HEK293 (cell line): Measurements from ENCODE around the gene CSNK1G1.

ENCODE experiments used
- CTCF ChIA-PET: fragments of 350-600 bp; formaldehyde crosslinking; extraction: SDS; loops from one replicate; lab custom pipeline; 2021; ENCODE audit warnings: antibody characterized with exemption; lab: Yijun Ruan, JAX
- POLR2A ChIA-PET: fragments of 300-600 bp; formaldehyde crosslinking; extraction: SDS; loops from one replicate; lab custom pipeline; 2020; ENCODE audit warnings: antibody characterized with exemption, inconsistent platforms; lab: Yijun Ruan, JAX
- H3K27ac ChIP-seq: fragments of 200-500 bp; sonication (Bioruptor generic); 2 replicates; pipeline ENCODE4 v1.5.1; 2014; ENCODE audit warnings: low read depth, low read length, control low read depth, inconsistent platforms; ENCODE audit errors: extremely low read depth
- H3K36me3 ChIP-seq, 2 experiments: fragments of 200-500 bp in 1 of 2; sonication (Bioruptor generic) in 1 of 2; 1 replicate in 1 of 2; 2 replicates in 1 of 2; pipeline ENCODE4 v1.5.1; 2014 to 2017; ENCODE audit warnings: inconsistent platforms in 2 of 2, low read length in 2 of 2; ENCODE audit not compliant: control insufficient read depth in 2 of 2, insufficient read depth in 1 of 2
- H3K4me1 ChIP-seq: fragments of 200-500 bp; sonication (Bioruptor generic); 2 replicates; pipeline ENCODE4 v1.5.1; 2014; ENCODE audit warnings: mild to moderate bottlenecking, low read length, inconsistent platforms; ENCODE audit not compliant: control insufficient read depth, insufficient read depth
- H3K4me3 ChIP-seq: 2 replicates; pipeline ENCODE4 v1.5.1; 2011; ENCODE audit warnings: low read depth, mild to moderate bottlenecking, control low read depth, low read length, moderate library complexity
- H3K9me3 ChIP-seq: fragments of 200-500 bp; sonication (Bioruptor generic); 2 replicates; pipeline ENCODE4 v1.5.1; 2014; ENCODE audit warnings: low read depth, low read length, inconsistent platforms; ENCODE audit not compliant: control insufficient read depth, insufficient read depth
- GLI2 ChIP-seq: fragments of 450-650 bp; formaldehyde crosslinking; IDR thresholded peaks from 2 replicates; pipeline ENCODE4; 2017; ENCODE audit warnings: missing biosample characterization, missing genetic modification characterization, low read depth, borderline replicate concordance
- OVOL3 ChIP-seq: fragments of 450-650 bp; formaldehyde crosslinking; IDR thresholded peaks from 2 replicates; pipeline ENCODE4 v1.5.1; 2016; ENCODE audit warnings: missing biosample characterization, missing genetic modification characterization
- RBAK ChIP-seq: fragments of 450-650 bp; formaldehyde crosslinking; IDR thresholded peaks from 2 replicates; pipeline ENCODE4 v1.5.1; 2016; ENCODE audit warnings: missing biosample characterization, missing genetic modification characterization
- ZIC2 ChIP-seq: fragments of 450-650 bp; formaldehyde crosslinking; IDR thresholded peaks from 2 replicates; pipeline ENCODE4 v1.5.1; 2016; ENCODE audit warnings: missing biosample characterization, missing genetic modification characterization
- ZNF10 ChIP-seq: fragments of 450-650 bp; formaldehyde crosslinking; IDR thresholded peaks from 2 replicates; pipeline ENCODE4 v1.5.1; 2017; ENCODE audit warnings: missing biosample characterization, missing genetic modification characterization
- ZNF112 ChIP-seq: fragments of 450-650 bp; formaldehyde crosslinking; IDR thresholded peaks from 2 replicates; pipeline ENCODE4 v1.5.0; 2017; ENCODE audit warnings: missing biosample characterization, missing genetic modification characterization
- ZNF132 ChIP-seq: fragments of 450-650 bp; formaldehyde crosslinking; IDR thresholded peaks from 2 replicates; pipeline ENCODE4 v1.5.1; 2017; ENCODE audit warnings: missing biosample characterization, missing genetic modification characterization, borderline replicate concordance
- ZNF133 ChIP-seq: fragments of 450-650 bp; formaldehyde crosslinking; IDR thresholded peaks from 2 replicates; pipeline ENCODE4 v1.5.1; 2016; ENCODE audit warnings: missing biosample characterization, missing genetic modification characterization
- ZNF146 ChIP-seq: fragments of 450-650 bp; formaldehyde crosslinking; IDR thresholded peaks from 2 replicates; pipeline ENCODE4 v1.5.1; 2016; ENCODE audit warnings: missing biosample characterization, missing genetic modification characterization
- ZNF16 ChIP-seq: fragments of 450-650 bp; formaldehyde crosslinking; IDR thresholded peaks from 2 replicates; pipeline ENCODE4 v1.5.1; 2016; ENCODE audit warnings: low read depth, missing biosample characterization, missing genetic modification characterization
- ZNF174 ChIP-seq: fragments of 450-650 bp; formaldehyde crosslinking; IDR thresholded peaks from 2 replicates; pipeline ENCODE4 v1.5.0; 2017; ENCODE audit warnings: missing biosample characterization, mild to moderate bottlenecking, missing genetic modification characterization
- ZNF175 ChIP-seq: fragments of 450-650 bp; formaldehyde crosslinking; IDR thresholded peaks from 2 replicates; pipeline ENCODE4 v1.5.1; 2016; ENCODE audit warnings: missing biosample characterization, missing genetic modification characterization
- ZNF292 ChIP-seq: fragments of 450-650 bp; formaldehyde crosslinking; IDR thresholded peaks from 2 replicates; pipeline ENCODE4 v1.5.1; 2016; ENCODE audit warnings: low read depth, missing biosample characterization, missing genetic modification characterization, borderline replicate concordance
- ZNF335 ChIP-seq: fragments of 450-650 bp; formaldehyde crosslinking; conservative IDR thresholded peaks from 2 replicates; pipeline ENCODE4 v1.5.1; 2016; ENCODE audit warnings: missing biosample characterization, missing genetic modification characterization
- ZNF514 ChIP-seq: fragments of 450-650 bp; formaldehyde crosslinking; IDR thresholded peaks from 2 replicates; pipeline ENCODE4 v1.5.1; 2016; ENCODE audit warnings: missing biosample characterization, missing genetic modification characterization
- ZNF560 ChIP-seq: fragments of 450-650 bp; formaldehyde crosslinking; IDR thresholded peaks from 2 replicates; pipeline ENCODE4 v1.5.1; 2017; ENCODE audit warnings: missing biosample characterization, missing genetic modification characterization, borderline replicate concordance
- ZNF610 ChIP-seq: fragments of 450-650 bp; formaldehyde crosslinking; IDR thresholded peaks from 2 replicates; pipeline ENCODE4 v1.5.1; 2016; ENCODE audit warnings: missing biosample characterization, missing genetic modification characterization, borderline replicate concordance
- ZNF670 ChIP-seq: fragments of 450-650 bp; formaldehyde crosslinking; IDR thresholded peaks from 2 replicates; pipeline ENCODE4 v1.5.1; 2016; ENCODE audit warnings: missing biosample characterization, missing genetic modification characterization, low read depth
- ZNF785 ChIP-seq: fragments of 450-650 bp; formaldehyde crosslinking; IDR thresholded peaks from 2 replicates; pipeline ENCODE4 v1.5.1; 2016; ENCODE audit warnings: missing biosample characterization, missing genetic modification characterization
- ZNF791 ChIP-seq: fragments of 450-650 bp; formaldehyde crosslinking; IDR thresholded peaks from 2 replicates; pipeline ENCODE4 v1.5.1; 2016; ENCODE audit warnings: missing biosample characterization, missing genetic modification characterization
- ZSCAN16 ChIP-seq: fragments of 450-650 bp; formaldehyde crosslinking; IDR thresholded peaks from 2 replicates; pipeline ENCODE4 v1.5.1; 2016; ENCODE audit warnings: missing biosample characterization, missing genetic modification characterization
- ZSCAN23 ChIP-seq: fragments of 450-650 bp; formaldehyde crosslinking; IDR thresholded peaks from 2 replicates; pipeline ENCODE4 v1.5.1; 2016; ENCODE audit warnings: missing biosample characterization, missing genetic modification characterization
- TF ChIP-seq, protein P1 (sequence below): fragments of 450-650 bp; formaldehyde crosslinking; IDR thresholded peaks from 2 replicates; pipeline ENCODE4 v1.5.1; 2017; ENCODE audit warnings: missing biosample characterization, mild to moderate bottlenecking, missing genetic modification characterization, moderate library complexity
- TF ChIP-seq, protein P2 (sequence below): IDR thresholded peaks from 2 replicates; pipeline ENCODE4 v1.6.1; 2011; ENCODE audit warnings: mild to moderate bottlenecking, low read depth, low read length, borderline replicate concordance
- TF ChIP-seq, protein P3 (sequence below): fragments of 450-650 bp; formaldehyde crosslinking; IDR thresholded peaks from 2 replicates; pipeline ENCODE4 v1.5.1; 2016; ENCODE audit warnings: missing biosample characterization, missing genetic modification characterization
- TF ChIP-seq, protein P4 (sequence below): fragments of 450-650 bp; formaldehyde crosslinking; IDR thresholded peaks from 2 replicates; pipeline ENCODE4 v1.5.1; 2016; ENCODE audit warnings: missing biosample characterization, missing genetic modification characterization
- TF ChIP-seq, protein P5 (sequence below): fragments of 450-650 bp; formaldehyde crosslinking; IDR thresholded peaks from 2 replicates; pipeline ENCODE4 v1.5.1; 2016; ENCODE audit warnings: missing biosample characterization, missing genetic modification characterization

The CSNK1G1 gene

DNA sequence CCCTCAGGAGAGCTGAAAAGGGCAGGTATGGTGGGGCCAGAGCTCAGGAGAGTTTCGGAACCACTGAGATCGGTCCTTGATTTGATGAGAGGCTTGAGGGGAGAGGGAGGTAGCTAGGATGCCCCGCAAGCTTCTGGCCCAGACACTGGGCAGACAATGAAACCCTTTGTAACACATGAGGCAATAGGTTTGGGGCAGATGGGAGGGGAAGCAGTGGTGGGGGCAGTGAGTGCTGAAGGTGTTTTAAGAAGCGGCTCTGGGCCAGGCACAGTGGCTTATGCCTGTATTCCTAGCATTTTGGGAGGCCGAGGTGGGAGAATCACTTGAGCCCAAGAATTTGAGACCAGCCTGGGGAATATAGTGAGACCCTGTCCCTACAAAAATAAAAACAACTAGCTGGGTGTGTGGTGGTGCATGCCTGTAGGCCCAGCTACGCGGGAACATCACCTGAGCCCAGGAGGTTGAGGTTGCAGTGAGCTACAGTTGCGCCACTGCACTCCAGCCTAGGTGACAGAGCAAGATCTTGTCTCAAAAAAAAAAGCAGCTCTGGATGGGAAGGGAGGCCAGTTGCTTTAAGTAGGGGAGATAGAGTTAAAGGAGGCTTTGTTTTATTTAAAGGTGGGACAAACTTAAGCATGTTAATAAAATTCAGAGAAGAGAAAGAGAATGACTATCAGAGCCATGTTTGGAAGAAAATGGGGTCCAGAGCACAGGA is 214.0 kb downstream of the CSNK1G1 start (continued):
- TF ChIP-seq, protein P1, sequence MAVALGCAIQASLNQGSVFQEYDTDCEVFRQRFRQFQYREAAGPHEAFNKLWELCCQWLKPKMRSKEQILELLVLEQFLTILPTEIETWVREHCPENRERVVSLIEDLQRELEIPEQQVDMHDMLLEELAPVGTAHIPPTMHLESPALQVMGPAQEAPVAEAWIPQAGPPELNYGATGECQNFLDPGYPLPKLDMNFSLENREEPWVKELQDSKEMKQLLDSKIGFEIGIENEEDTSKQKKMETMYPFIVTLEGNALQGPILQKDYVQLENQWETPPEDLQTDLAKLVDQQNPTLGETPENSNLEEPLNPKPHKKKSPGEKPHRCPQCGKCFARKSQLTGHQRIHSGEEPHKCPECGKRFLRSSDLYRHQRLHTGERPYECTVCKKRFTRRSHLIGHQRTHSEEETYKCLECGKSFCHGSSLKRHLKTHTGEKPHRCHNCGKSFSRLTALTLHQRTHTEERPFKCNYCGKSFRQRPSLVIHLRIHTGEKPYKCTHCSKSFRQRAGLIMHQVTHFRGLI (tag by site-specific recombination) = no peak
- TF ChIP-seq ZNF132 (tag by site-specific recombination) (no peak), ZNF10 (no peak), ZNF175 (no peak)
- TF ChIP-seq, protein P2, sequence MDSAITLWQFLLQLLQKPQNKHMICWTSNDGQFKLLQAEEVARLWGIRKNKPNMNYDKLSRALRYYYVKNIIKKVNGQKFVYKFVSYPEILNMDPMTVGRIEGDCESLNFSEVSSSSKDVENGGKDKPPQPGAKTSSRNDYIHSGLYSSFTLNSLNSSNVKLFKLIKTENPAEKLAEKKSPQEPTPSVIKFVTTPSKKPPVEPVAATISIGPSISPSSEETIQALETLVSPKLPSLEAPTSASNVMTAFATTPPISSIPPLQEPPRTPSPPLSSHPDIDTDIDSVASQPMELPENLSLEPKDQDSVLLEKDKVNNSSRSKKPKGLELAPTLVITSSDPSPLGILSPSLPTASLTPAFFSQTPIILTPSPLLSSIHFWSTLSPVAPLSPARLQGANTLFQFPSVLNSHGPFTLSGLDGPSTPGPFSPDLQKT = no peak

DNA sequence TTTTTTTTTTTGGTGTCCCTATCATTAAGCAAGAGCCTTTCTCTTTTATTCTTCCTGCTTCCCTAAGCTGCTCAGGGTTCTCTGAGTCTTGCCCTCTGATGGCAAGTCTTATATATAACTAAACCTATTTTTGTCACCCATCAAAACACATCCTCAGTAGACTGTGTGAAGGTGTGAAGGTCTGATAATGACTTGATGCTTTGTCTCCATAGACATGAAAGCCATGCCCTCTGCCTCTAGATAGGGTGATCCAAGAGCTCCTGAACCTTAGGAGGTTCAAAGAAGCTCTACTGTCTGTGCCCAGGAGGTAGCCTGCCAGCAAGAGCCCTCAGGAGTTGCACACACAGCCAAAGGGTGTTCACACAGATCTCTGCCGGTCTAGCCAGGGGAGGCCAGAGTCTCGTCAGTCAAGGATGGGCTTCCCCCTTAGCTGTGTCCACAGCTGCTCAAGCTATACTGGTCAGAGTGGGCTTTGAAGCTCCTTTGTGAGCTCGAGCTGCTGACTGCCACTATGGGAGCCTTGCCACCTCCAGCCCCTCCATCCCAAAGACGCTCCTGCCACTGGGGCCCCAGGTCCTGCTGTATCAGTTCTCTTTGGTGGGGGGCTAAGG is 217.5 kb downstream of the CSNK1G1 start:
- H3K36me3 ChIP-seq = peaks cover 0 to 62% of the 10 kb centered on the region in 2 experiments; a peak in 2 of 3 replicates
- ChIA-PET POLR2A (interaction anchor here (0.7 kb wide), 1 partner anchor 16 kb away, joined by 3 read pairs; no protein-coding TSS in a partner anchor), CTCF (interaction anchor here (0.7 kb wide), 1 partner anchor 1071 kb away, joined by 4 read pairs; no protein-coding TSS in a partner anchor)

DNA sequence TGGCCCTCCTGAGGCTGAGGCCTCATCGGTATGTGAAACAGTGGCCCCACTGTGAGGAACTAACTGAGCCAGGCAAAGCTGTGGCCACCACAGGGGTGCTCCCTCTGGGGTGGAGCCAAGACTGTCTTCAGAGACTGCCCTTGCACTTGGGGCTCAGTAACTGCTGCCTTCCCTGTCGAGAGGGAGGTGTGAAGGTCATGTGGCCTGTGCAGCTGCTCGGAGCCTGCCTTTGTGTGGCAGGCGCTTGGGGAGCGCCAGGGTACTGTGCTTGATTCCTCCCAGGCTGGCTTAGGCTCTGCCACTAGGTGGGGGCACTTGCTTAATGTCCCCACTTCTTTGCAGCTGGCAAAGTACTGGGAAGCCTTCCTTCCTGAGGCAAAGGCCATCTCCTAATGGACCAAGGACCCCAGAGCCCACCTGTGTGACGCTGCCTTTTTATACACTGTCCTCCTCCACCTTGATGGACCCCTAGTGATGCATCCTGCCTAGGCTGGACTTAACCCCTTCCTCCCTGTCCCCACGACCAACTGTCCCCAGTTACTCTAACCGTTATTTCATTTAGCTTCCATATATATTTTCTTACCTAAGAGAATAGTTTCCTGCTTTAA is 218.6 kb downstream of the CSNK1G1 start:
- Histone ChIP-seq H3K4me3 (no peak overlapping the region), H3K4me1 (no peaks in the 10 kb centered on the region), H3K36me3 (peaks cover 0 to 66% of the 10 kb centered on the region in 2 experiments; a peak in 2 of 3 replicates), H3K9me3 (no peaks in the 10 kb centered on the region), H3K27ac (no peak overlapping the region)
- POLR2A ChIA-PET = no interaction called here
- CTCF ChIA-PET = no interaction called here
- peak; percentile 50 for TF ChIP-seq ZNF335 (tag by site-specific recombination)
- TF ChIP-seq ZNF16 (tag by site-specific recombination) = no peak
- TF ChIP-seq ZNF785 (tag by site-specific recombination) = no peak
- no peak for TF ChIP-seq ZNF514 (tag by site-specific recombination)
- no peak for TF ChIP-seq OVOL3 (tag by site-specific recombination)
- no peak for TF ChIP-seq ZNF292 (tag by site-specific recombination)
- TF ChIP-seq ZNF133 (tag by site-specific recombination) = no peak
- TF ChIP-seq, protein P3, sequence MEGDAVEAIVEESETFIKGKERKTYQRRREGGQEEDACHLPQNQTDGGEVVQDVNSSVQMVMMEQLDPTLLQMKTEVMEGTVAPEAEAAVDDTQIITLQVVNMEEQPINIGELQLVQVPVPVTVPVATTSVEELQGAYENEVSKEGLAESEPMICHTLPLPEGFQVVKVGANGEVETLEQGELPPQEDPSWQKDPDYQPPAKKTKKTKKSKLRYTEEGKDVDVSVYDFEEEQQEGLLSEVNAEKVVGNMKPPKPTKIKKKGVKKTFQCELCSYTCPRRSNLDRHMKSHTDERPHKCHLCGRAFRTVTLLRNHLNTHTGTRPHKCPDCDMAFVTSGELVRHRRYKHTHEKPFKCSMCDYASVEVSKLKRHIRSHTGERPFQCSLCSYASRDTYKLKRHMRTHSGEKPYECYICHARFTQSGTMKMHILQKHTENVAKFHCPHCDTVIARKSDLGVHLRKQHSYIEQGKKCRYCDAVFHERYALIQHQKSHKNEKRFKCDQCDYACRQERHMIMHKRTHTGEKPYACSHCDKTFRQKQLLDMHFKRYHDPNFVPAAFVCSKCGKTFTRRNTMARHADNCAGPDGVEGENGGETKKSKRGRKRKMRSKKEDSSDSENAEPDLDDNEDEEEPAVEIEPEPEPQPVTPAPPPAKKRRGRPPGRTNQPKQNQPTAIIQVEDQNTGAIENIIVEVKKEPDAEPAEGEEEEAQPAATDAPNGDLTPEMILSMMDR (tag by site-specific recombination) = 0 out of 2 replicates have a peak, but pooled peaks have one; percentile 16
- TF ChIP-seq ZSCAN23 (tag by site-specific recombination) = no peak
- no peak for TF ChIP-seq ZNF670 (tag by site-specific recombination)
- peak; percentile 83 for TF ChIP-seq ZIC2 (tag by site-specific recombination)

More for the DNA sequence above, 217.5 kb downstream of the CSNK1G1 start:
- no peak for TF ChIP-seq ZSCAN16 (tag by site-specific recombination)
- TF ChIP-seq RBAK = no peak
- no peak for TF ChIP-seq ZNF560
- TF ChIP-seq ZNF146 = no peak
- TF ChIP-seq, protein P4, sequence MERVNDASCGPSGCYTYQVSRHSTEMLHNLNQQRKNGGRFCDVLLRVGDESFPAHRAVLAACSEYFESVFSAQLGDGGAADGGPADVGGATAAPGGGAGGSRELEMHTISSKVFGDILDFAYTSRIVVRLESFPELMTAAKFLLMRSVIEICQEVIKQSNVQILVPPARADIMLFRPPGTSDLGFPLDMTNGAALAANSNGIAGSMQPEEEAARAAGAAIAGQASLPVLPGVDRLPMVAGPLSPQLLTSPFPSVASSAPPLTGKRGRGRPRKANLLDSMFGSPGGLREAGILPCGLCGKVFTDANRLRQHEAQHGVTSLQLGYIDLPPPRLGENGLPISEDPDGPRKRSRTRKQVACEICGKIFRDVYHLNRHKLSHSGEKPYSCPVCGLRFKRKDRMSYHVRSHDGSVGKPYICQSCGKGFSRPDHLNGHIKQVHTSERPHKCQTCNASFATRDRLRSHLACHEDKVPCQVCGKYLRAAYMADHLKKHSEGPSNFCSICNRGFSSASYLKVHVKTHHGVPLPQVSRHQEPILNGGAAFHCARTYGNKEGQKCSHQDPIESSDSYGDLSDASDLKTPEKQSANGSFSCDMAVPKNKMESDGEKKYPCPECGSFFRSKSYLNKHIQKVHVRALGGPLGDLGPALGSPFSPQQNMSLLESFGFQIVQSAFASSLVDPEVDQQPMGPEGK = no peak
- TF ChIP-seq GLI2 (tag by site-specific recombination) = no peak
- TF ChIP-seq ZNF112 (tag by site-specific recombination) = no peak
- TF ChIP-seq, protein P5, sequence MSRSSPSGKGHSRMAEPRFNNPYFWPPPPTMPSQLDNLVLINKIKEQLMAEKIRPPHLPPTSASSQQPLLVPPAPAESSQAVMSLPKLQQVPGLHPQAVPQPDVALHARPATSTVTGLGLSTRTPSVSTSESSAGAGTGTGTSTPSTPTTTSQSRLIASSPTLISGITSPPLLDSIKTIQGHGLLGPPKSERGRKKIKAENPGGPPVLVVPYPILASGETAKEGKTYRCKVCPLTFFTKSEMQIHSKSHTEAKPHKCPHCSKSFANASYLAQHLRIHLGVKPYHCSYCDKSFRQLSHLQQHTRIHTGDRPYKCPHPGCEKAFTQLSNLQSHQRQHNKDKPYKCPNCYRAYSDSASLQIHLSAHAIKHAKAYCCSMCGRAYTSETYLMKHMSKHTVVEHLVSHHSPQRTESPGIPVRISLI = no peak
- no peak for TF ChIP-seq ZNF174
- TF ChIP-seq ZNF610 (tag by site-specific recombination) = no peak
- TF ChIP-seq ZNF791 (tag by site-specific recombination) = no peak
- H3K4me1 ChIP-seq = no peaks in the 10 kb centered on the region
- H3K9me3 ChIP-seq = no peaks in the 10 kb centered on the region
- H3K4me3 ChIP-seq = no peak overlapping the region
- no peak overlapping the region for H3K27ac ChIP-seq
